Hepatocyte (in vitro differentiated cells): ENCODE measurements around the gene SLC8B1.

Experiments used
- CTCF ChIP-seq: fragments of 200-600 bp; sonication (generic); IDR thresholded peaks from 2 replicates; pipeline ENCODE4 v1.5.1; 2016; ENCODE audit warnings: antibody characterized with exemption, mild to moderate bottlenecking; ENCODE audit not compliant: poor library complexity
- EZH2 ChIP-seq: fragments of 200-600 bp; sonication (generic); IDR thresholded peaks from 2 replicates; pipeline ENCODE4 v1.6.1; 2016; ENCODE audit warnings: antibody characterized with exemption, mild to moderate bottlenecking, borderline replicate concordance
- EZH2phosphoT487 ChIP-seq: fragments of 200-600 bp; sonication (generic); IDR thresholded peaks from one replicate; pipeline ENCODE4 v1.6.1; 2018; ENCODE audit warnings: antibody characterized with exemption, mild to moderate bottlenecking, low read depth, moderate library complexity; ENCODE audit not compliant: unreplicated experiment, severe bottlenecking

- TF ChIP-seq EZH2 (no peak), CTCF (no peak), EZH2phosphoT487 (no peak)
These were observed 38.9 kb downstream of the SLC8B1 start for GRCh38 chr12:113295886-113296556.
